ENCODE measurements around the gene NEK3.
"Not testable (repeated sequence)": the region's sequence is repeated elsewhere in the genome, so short reads cannot be mapped to it uniquely, and the experiment has no call there.

The NEK3 gene

DNA sequence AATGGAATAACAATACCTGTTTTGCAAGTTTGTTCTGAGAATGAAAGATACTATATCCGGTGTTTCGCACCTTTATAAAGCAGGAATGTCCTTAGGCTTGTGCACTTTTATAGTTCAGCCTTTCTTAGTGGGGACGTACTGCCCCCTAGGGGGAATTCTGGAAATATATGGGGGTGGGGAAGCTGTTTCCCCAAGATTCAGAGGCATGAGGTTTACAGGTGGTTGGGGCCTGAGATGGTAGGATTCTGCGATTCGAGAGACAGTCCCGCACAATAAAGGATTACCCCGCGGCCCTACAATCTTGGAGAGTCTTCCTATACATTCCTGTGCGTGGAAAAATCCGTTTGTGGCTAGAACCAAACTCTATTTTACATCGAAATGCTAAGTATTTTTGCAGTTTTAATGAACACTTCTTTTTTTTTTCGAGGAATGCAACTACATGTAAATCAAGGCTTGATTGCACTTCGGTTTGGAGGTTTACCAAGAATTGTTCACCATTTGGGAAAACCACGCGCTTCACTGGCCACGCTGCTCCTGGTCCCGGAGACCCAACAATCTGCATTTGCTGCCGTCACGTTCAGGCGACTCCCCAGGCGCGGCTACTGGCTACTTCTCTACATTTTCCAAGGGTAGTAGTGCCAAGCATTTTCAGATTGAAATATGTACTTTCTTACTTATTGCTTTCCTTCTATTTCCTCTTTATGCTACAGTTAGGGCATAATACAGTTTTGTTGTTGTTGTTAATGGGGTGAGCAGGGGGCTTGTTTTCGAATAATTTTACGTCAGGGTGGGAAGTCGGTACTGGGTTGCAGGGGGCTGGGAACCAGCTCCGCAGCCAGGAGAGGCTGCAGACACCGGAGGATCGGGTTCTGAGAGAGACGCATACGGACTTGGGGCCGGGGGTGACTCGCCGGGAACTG is 31.4 kb downstream of the NEK3 start:
- DNase-seq = peak in 7 of 10 donors; percentile 10 to 84 (median 60)
- intact Hi-C loops (cut with DNase I) = loop anchor here (2.0 to 5.0 kb wide), 4 partner anchors 67 to 311 kb away; partner anchors contain the start of gene TMEM272

DNA sequence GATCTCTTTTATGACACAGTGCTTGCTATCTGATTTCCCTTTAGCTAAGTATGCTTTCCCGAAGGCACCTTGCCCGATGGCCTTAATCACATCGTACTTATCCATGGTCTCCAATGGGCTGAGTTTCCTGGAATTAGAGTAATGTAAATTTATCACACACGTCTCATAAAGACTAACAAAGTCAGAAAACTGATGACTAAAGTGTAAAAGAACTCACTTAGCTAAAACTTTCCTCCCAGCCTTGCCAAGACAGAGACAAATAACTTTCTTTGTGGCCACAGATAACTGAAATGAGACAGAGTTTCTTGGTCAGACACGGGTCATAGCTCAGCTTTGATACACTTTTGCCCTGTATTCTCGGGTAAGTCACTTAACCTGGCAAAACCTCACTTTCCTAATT is 32.0 kb downstream of the NEK3 start:
- DNase-seq = no peak
- intact Hi-C loops (cut with DNase I) = loop anchor here (5.0 kb wide), 2 partner anchors 280 to 310 kb away; partner anchors contain the start of gene TMEM272

DNA sequence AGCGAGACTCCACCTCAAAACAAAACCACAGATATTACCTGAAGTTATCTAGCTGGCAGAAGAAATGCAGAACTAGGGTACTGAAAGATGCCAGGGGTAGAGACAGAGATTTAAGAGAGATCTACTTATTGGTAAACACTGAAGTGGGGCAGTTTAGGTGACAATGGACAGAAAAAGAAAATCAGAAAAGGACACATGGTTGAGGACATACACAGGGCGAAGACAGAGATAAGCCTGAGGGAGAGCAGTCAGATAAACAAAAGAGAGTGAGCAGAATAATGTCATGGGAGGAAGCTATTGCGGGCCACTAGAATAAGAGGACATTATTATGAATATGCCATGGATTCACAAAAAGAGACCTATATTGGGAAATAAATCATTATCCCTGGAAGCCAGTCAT is 33.9 kb downstream of the NEK3 start:
- no peak for DNase-seq
- intact Hi-C loops (cut with DNase I) = loop anchor here (5.0 kb wide), 2 partner anchors 278 to 308 kb away; partner anchors contain the start of gene TMEM272

DNA sequence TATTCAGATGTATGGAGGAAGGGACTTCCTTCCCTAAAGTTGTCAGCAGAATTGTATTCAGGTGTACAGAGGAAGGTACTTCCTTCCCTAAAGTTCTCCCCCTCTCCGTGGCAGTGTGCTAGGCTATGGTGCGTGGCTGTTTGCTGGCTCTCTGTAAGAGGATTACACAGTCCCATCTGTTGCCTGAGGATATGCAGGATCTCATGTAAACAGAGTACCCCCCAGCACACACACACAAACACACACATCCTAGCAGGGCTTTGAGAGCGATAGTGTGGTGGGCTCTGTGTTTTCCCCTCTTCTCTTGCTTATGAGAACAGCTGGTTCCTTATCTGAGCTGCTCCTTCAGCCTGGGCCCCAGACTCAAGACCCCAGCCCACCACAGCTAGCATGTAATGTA is 40.8 kb downstream of the NEK3 start:
- intact Hi-C loops (cut with DNase I) = no loop called here
- no peak for DNase-seq

DNA sequence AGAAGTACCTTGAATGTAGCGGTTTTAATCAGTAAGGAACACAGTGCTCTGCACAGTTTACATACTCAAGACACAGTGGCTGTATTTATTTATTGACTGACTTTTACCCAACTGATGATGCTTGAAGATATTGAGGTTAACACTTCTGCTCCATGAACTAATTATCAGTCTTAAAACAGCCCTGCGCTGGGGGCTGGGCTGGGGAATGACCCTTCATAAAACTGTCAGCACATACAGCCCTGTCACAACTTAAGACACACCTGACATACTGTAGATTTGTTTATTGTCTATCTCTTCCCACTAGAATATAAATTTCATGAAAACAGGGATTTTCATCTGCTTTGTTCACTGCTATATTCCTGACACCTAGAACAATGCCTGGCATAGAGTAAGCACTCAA is 41.3 kb downstream of the NEK3 start:
- intact Hi-C loops (cut with DNase I) = no loop called here
- no peak for DNase-seq

DNA sequence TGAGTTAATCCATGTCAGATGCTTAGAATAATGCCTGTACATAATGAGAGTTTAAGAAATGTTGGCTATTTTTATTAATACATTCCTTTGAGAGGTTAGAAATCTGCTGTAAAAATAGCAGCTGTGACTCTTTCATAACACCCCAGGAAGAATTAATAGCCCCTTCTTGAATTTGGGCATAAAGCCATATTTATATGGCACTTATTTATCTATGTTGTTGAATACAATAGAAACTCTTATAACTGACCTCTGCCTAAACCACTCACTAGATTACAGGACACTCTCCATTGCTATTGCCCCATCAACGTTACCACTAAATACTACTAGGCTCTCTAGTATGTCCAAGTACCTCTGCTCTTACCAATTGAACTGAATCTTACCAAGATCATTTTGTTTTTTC is 46.8 kb downstream of the NEK3 start:
- intact Hi-C loops (cut with DNase I) = no loop called here
- no peak for DNase-seq

DNA sequence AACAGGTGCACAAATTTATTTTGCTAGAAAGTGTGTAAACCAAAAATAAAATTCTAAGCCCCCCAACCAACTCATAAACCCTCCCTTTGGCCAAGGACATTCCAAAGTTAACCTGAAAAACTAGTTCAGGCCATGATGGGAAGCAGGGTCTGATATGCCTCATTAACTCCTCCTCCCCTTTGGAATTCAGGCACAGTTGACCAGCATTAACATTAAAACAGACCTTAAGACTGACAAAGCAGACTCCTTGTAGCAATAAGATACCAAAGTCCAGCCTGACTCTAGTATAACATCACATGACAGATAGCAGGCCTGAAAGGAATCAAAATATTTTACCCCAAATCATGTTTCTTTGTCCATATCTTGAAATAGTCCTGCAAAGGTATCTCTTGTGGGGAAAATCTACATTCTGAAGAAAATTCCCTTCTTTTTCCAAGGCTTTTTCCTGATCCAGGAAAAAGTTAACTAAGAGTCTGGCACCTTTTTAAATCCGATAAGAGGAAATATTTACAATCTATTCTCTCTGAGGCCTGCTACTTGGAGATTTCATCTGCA is 50.2 kb downstream of the NEK3 start:
- no peak for DNase-seq
- intact Hi-C loops (cut with DNase I) = no loop called here

DNA sequence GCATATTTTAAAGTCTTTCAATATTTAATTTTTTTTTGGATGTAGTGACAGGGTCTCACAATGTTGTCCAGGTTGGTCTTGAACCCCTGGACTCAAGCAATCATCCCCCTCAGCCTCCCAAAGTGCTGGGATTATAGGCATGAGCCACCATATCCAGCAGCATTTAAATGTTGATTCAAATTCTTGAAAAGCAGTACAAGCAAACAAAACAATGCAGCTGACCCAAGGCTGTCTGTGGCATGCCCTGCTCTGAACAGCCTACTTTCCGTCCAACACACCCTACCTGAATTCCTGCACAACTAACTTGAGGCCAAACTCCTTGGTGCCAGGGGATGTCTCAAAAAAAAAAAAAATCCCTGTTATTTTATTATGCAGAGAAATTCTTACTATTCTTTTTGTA is 53.6 kb downstream of the NEK3 start:
- intact Hi-C loops (cut with DNase I) = no loop called here
- no peak for DNase-seq

DNA sequence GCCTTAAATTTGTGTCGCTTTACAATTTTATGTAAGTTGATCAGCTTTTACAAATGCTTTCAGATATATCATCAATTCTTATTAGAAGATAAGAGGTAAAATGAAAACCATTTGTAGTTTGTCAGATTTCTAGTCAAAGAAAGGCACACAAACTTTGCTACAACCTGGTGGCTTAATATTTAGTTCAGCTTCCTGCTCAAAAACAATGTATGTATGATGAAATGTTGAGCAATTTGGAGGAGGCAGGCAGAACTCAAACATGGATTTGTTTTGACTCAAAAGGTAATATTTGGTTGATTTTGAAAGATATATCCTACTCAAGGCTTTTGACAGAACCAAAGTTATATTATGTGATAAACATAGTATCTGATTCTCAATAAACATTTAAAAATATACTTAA is 54.8 kb downstream of the NEK3 start:
- DNase-seq = no peak
- intact Hi-C loops (cut with DNase I) = no loop called here

DNA sequence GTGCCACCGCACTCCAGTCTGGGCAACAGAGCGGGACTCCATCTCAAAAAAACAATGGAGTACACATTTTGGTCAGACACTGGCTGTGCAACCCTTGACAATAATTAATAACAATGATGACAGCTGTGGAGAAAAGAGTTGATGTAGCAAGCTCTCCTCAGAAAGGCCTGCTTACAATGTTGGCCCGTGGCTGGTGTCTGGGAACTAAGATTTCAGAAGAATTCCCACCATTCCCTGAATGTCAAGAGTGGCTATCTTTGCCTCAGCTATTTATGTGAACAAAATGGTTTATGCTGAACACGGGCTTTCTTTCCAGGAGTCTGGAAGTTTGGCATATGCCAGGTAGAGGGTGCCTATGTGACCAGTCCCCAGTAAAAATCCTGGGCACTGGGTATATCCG is 56.0 kb downstream of the NEK3 start:
- no peak for DNase-seq
- intact Hi-C loops (cut with DNase I) = no loop called here

DNA sequence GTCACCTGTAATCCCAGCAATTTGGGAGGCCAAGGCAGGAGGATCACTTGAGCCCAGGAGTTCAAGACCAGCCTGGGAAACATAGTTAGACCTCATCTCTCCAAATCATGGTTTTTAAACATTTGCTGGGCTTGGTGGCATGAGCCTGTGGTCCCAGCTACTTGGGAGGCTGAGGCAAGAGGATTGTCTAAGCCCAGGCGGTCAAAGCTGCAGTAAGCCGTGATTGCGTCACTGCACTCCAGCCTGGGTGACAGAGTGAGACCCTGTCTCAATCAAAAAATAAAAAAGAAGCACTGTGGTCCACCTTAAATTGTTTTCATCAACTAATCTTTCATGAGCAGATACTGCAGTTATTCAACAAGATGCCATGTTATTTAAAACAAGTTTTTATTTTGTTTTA is 57.0 kb downstream of the NEK3 start:
- intact Hi-C loops (cut with DNase I); DNase-seq: not testable (repeated sequence)

DNA sequence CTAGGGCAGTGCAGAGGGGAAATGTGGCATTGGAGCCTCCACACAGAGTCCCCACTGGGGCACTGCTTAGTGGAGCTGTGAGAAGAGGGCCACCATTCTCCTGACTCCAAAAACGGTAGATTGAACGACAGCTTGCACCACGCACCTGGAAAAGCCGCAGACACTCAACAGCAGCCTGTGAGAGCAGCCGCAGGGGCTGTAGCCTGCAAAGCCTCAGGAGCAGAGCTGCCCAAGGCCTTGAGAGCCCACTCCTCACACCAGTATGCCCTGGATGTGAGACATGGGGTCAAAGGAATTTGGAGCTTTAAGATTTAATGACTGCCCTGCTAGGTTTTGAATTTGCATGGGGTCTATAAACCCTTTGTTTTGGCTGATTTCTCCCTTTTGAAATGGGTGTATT is 62.2 kb downstream of the NEK3 start:
- no peak for DNase-seq
- intact Hi-C loops (cut with DNase I) = no loop called here

DNA sequence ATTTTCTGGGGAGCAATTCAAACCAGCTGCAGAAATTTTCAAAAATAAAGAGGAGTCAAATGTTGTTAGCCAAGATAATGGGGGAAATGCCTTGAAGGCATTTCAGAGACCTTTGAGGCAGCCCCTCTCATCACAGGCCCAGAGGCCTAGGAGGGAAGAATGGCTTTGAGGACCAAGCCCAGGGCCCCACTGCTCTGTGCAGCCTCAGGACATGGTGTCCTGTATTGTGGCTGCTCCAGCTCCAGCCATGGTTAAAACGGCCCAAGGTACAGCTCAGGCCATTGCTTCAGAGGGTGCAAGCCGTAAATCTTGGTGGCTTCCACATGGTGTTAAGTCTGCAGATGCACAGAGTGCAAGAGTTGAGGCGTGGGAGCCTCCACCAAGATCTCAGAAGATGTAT is 62.6 kb downstream of the NEK3 start:
- intact Hi-C loops (cut with DNase I) = no loop called here
- DNase-seq = no peak

DNA sequence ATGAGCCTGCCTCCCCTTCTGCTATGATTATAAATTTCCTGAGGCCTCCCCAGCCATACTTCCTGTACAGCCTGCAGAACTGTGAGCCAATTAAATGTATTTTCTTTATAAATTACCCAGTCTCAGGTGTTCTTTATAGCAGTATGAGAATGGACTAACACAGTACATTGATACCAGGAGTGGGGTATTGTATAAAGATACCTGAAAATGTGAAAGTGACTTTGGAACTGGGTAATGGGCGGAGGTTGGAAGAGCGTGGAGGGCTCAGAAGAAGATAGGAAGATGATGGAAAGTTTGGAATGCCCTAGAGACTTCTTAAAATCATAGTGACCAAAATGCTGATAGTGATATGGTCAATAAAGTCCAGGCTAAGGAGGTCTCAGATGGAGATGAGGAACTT is 63.3 kb downstream of the NEK3 start:
- no peak for DNase-seq
- intact Hi-C loops (cut with DNase I) = no loop called here

DNA sequence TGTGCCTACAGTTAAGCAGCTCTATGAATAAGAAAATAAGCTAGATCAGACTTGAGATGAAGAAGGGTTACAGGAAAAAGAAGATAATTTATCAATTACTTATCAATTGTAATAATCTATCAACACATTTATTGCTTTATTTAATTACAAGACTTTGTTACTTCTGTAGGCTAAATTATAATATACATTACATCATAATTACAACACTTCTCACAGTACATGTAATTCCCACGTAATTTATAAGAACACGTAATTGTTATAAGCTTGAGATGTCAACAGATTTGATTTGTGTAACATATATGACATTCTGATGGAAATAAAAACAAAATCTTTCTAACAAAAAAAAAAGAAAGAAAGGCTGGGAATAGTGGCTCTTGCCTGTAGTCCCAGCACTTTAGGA is 67.3 kb downstream of the NEK3 start:
- no peak for DNase-seq
- intact Hi-C loops (cut with DNase I) = no loop called here

DNA sequence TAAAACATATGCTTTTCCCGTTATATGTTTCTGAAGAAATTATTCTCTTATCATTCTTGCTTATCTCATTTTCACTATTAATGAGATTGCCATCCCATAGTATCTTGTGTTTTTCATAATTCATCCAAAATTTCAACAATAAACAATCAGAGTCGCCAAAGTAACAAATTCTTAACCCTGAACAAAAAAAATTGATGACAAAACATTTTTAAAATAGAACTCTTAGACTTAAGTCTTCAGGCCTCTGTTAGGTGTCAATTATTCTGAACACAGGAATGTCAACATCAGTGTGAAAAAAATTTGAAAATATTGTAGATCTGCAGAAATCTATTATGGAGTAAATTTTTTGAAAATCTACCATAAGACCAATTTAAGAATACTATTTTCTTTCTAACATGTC is 67.9 kb downstream of the NEK3 start:
- DNase-seq = no peak
- intact Hi-C loops (cut with DNase I) = no loop called here

DNA sequence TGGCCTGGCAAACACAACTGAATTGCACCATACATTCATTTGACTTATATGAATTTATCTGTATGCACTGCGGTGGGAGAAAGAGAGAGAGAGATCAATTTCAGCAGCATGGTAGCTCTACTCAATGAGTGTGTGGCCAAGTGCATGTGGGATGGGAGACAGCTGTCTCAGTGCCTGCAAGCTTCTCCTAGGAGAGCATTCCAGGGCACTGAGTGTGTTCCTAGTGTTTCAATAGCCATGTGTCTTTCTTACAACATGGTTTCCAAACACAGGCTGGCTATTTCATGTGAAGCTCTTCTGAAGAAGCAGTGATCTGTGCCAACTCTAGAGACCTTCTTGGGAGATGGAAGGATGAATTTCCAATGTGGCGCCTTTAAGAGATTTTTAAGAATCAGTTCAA is 74.0 kb downstream of the NEK3 start:
- intact Hi-C loops (cut with DNase I) = no loop called here

DNA sequence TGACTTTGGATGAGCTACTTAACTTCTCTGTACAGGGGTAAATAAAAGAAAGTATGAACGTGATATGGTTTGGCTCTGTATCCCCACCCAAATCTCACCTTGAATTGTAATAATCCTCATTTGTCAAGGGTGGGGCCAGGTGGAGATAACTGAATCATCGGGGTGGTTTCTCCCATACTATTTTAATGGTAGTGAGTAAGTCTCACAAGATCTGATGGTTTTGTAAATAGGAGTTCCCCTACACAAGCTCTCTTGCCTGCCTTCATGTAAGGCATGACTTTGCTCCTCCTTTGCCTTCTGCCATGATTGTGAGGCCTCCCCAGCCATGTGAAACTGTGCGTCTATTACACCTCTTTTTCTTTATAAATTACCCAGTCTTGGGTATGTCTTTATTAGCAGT is 74.4 kb downstream of the NEK3 start:
- intact Hi-C loops (cut with DNase I); DNase-seq: not testable (repeated sequence)

More for the DNA sequence above, 74.0 kb downstream of the NEK3 start:
- no peak for DNase-seq

Data from posterior cingulate gyrus (tissue), 11 donors.